Loucy (cell line): ENCODE measurements around the gene PARVG.

Source experiments
- H2AFZ ChIP-seq: fragments of 200-600 bp; sonication (generic); 2 replicates; pipeline ENCODE4 v1.6.0; 2016; ENCODE audit warnings: antibody characterized with exemption, mild to moderate bottlenecking, low read length, moderate library complexity
- H3F3A ChIP-seq: fragments of 200-600 bp; 2 replicates; pipeline ENCODE4 v1.6.0; 2016; ENCODE audit warnings: antibody characterized with exemption, low read depth, mild to moderate bottlenecking
- H3K27me3 ChIP-seq: fragments of 200-600 bp; sonication (generic); 2 replicates; pipeline ENCODE4 v1.6.1; 2014; ENCODE audit warnings: low read length, mild to moderate bottlenecking; ENCODE audit not compliant: insufficient read depth, poor library complexity, severe bottlenecking
- H3K36me3 ChIP-seq: fragments of 200-600 bp; sonication (generic); 2 replicates; pipeline ENCODE4 v1.6.1; 2016; ENCODE audit warnings: low read length; ENCODE audit not compliant: insufficient read depth
- H3K4me1 ChIP-seq: fragments of 200-600 bp; sonication (generic); 2 replicates; pipeline ENCODE4 v1.5.1; 2014; ENCODE audit warnings: low read length, mild to moderate bottlenecking; ENCODE audit not compliant: insufficient read depth, poor library complexity, severe bottlenecking
- H3K4me2 ChIP-seq: fragments of 200-600 bp; sonication (generic); 2 replicates; pipeline ENCODE4 v1.6.0; 2014; ENCODE audit warnings: antibody characterized with exemption, low read length, low read depth, mild to moderate bottlenecking; ENCODE audit not compliant: poor library complexity, severe bottlenecking
- H3K4me3 ChIP-seq: fragments of 200-600 bp; sonication (generic); 2 replicates; pipeline ENCODE4 v1.5.1; 2014; ENCODE audit warnings: low read length, mild to moderate bottlenecking, mixed read lengths; ENCODE audit not compliant: poor library complexity, severe bottlenecking
- H3K79me2 ChIP-seq: fragments of 200-600 bp; sonication (generic); 2 replicates; pipeline ENCODE4 v1.6.1; 2014; ENCODE audit warnings: low read length; ENCODE audit not compliant: insufficient read depth
- H3K9ac ChIP-seq: fragments of 200-600 bp; sonication (generic); 2 replicates; pipeline ENCODE4 v1.6.0; 2014; ENCODE audit warnings: mild to moderate bottlenecking, low read depth, low read length, moderate library complexity; ENCODE audit not compliant: poor library complexity, severe bottlenecking
- H3K9me2 ChIP-seq: fragments of 200-600 bp; sonication (generic); replicated peaks from 2 replicates; pipeline ENCODE4 v1.6.1; 2016; ENCODE audit warnings: low read depth, low read length, mixed read lengths
- H3K9me3 ChIP-seq: fragments of 200-600 bp; sonication (generic); 2 replicates; pipeline ENCODE4 v1.6.1; 2014; ENCODE audit warnings: mild to moderate bottlenecking, antibody characterized with exemption, low read length, low read depth; ENCODE audit not compliant: insufficient read depth
- H4K20me1 ChIP-seq: fragments of 200-600 bp; sonication (generic); 2 replicates; pipeline ENCODE4 v1.6.0; 2014; ENCODE audit warnings: antibody characterized with exemption, low read length, mild to moderate bottlenecking; ENCODE audit not compliant: insufficient read depth, poor library complexity, severe bottlenecking
- EZH2phosphoT487 ChIP-seq: fragments of 200-600 bp; IDR thresholded peaks from 2 replicates; pipeline ENCODE4 v1.6.1; 2018; ENCODE audit warnings: antibody characterized with exemption, mild to moderate bottlenecking, moderate library complexity, borderline replicate concordance
- TF ChIP-seq, protein P1 (sequence below): fragments of 200-600 bp; sonication (generic); conservative IDR thresholded peaks from 2 replicates; pipeline ENCODE4 v1.5.1; 2014; ENCODE audit warnings: mild to moderate bottlenecking, antibody characterized with exemption, low read length

PARVG gene

DNA sequence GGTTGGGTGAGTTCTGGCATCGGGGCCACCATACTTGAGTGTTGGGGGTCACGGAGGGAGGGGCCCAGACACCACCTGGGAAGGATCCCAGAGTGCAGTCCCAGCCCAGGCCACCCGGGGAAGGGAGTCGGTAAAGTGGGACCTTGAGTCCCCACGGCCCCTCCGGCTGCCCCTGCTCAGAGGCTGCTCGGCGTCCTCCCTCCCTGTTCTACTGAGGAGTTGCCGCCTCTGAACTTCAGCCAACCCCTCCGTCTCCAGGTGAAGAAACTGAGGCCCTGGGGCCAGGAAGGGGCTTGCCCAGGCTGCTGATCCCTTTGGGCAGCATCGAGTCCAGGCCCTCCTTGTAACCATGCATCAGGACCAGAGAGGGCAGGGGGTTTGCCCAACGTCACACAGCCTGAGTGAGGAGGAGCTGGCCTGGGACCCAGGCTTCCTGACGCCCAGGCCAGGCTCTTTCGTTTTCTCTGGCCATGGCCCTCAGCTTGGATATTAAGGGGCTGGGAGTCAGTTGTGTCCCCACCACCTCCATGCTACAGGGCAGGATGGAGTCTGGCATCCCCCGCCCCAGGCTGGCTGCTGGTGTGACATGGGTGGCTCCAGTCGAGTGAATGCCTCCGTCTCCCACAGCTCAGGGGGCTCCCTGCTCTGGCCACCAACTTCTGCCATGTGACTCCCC is 1.3 kb downstream of the PARVG start:
- Histone ChIP-seq H3K4me3 (peak overlapping the region; percentile 89), H2AFZ (peak overlapping the region; percentile 15; the same call in 1 of the 2 replicates), H3K9me2 (no peaks in the 10 kb centered on the region), H3K4me1 (peaks cover 52% of the 10 kb centered on the region), H3K9ac (peak overlapping the region; percentile 96), H3K79me2 (peaks cover 51% of the 10 kb centered on the region), H3K27me3 (no peaks in the 10 kb centered on the region), H3K9me3 (no peaks in the 10 kb centered on the region), H3K36me3 (peaks cover 12% of the 10 kb centered on the region; the same call in 1 of the 2 replicates), H3K4me2 (peak overlapping the region; percentile 77), H4K20me1 (peaks cover 18% of the 10 kb centered on the region), H3F3A (no peaks in the 10 kb centered on the region)
- TF ChIP-seq, protein P1, sequence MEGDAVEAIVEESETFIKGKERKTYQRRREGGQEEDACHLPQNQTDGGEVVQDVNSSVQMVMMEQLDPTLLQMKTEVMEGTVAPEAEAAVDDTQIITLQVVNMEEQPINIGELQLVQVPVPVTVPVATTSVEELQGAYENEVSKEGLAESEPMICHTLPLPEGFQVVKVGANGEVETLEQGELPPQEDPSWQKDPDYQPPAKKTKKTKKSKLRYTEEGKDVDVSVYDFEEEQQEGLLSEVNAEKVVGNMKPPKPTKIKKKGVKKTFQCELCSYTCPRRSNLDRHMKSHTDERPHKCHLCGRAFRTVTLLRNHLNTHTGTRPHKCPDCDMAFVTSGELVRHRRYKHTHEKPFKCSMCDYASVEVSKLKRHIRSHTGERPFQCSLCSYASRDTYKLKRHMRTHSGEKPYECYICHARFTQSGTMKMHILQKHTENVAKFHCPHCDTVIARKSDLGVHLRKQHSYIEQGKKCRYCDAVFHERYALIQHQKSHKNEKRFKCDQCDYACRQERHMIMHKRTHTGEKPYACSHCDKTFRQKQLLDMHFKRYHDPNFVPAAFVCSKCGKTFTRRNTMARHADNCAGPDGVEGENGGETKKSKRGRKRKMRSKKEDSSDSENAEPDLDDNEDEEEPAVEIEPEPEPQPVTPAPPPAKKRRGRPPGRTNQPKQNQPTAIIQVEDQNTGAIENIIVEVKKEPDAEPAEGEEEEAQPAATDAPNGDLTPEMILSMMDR = peak; percentile 16
- TF ChIP-seq EZH2phosphoT487 = no peak

DNA sequence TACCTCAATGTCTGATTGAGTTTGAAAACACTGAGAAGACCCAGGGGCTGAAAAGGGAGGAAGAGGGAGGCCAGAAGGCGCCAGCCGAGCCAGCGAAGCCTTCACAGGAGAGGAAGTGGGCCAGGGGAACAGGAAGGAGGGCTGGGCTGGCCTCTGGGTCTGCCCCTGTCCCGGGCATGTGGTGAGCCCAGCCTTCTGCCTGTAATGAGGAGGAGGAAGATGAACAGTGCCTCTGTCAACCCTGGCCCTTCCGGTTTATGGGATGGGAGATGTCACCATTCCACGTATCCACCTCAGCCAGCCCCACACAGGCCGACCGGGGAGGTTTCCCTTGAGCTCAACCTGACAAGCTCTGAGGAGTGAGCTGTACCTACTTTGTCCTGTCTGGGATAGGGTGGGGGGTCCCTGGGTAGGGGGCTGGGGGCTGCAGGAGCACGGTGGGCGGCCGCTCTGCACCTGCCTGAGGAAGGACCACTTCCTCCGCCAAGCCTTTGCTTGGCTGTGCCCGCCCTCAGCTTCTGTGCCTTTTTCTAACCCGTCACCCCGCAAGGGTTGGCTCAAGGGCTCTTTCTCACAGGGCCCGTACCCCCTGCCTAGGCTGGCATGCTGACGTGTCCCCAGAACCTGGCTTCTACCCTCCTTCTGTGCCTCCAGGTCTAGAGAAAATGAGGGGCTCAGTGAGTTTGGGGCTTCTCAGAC is 2.0 kb downstream of the PARVG start:
- Histone ChIP-seq H3K4me1 (peaks cover 53% of the 10 kb centered on the region), H4K20me1 (peaks cover 18% of the 10 kb centered on the region), H3K9me2 (no peaks in the 10 kb centered on the region), H3K9ac (peak overlapping the region; percentile 96), H2AFZ (no peak overlapping the region), H3K79me2 (peaks cover 51% of the 10 kb centered on the region), H3K9me3 (no peaks in the 10 kb centered on the region), H3K4me3 (peak overlapping the region; percentile 89), H3F3A (no peaks in the 10 kb centered on the region), H3K36me3 (peaks cover 12% of the 10 kb centered on the region; the same call in 1 of the 2 replicates), H3K27me3 (no peaks in the 10 kb centered on the region), H3K4me2 (peak overlapping the region; percentile 77)
- no peak for TF ChIP-seq EZH2phosphoT487
- TF ChIP-seq, protein P1 = no peak

DNA sequence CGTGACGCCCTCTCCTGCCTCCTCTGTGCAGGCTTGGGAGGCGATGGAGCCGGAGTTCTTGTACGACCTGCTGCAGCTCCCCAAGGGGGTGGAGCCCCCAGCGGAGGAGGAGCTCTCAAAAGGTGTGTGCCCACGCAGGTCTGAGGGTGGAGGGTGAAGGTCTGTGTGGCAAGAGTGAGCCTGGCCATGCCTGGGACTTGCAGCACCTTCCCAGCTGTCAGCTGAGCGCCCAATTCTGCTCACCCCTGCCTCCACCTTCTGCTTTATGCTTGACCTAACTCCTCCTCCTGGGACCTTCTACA is 2.5 kb downstream of the PARVG start:
- peak overlapping the region; percentile 89 for H3K4me3 ChIP-seq
- no peaks in the 10 kb centered on the region for H3K9me2 ChIP-seq
- peaks cover 51% of the 10 kb centered on the region for H3K79me2 ChIP-seq
- H3K9me3 ChIP-seq = no peaks in the 10 kb centered on the region
- TF ChIP-seq, protein P1 = no peak
- TF ChIP-seq EZH2phosphoT487 = no peak
- H3K9ac ChIP-seq = peak overlapping the region; percentile 96
- H3K4me2 ChIP-seq = peak overlapping the region; percentile 77
- no peaks in the 10 kb centered on the region for H3F3A ChIP-seq
- no peak overlapping the region for H2AFZ ChIP-seq
- no peaks in the 10 kb centered on the region for H3K27me3 ChIP-seq
- peaks cover 18% of the 10 kb centered on the region for H4K20me1 ChIP-seq
- H3K4me1 ChIP-seq = peaks cover 48% of the 10 kb centered on the region
- peaks cover 12% of the 10 kb centered on the region; the same call in 1 of the 2 replicates for H3K36me3 ChIP-seq
